Keratinocyte (primary cell): ENCODE measurements around the gene ELF2. TPM values are rescaled to one million over a fixed set of nuclear protein-coding genes. Genes with fewer than 3 reads are reported as not detected.

ENCODE experiments used
- DNase-seq: peaks from one replicate; pipeline ENCODE4 v3.0.0-alpha.2; 2011; ENCODE audit warnings: low read depth, missing footprints, low spot score
- FAIRE-seq: peaks from 2 replicates; lab custom pipeline; 2011; peaks lifted over from hg19 to GRCh38; lab: Jason Lieb, UNC
- H2AFZ ChIP-seq: 2 replicates; pipeline ENCODE4 v1.6.0; 2012; ENCODE audit warnings: low read length, control low read depth, inconsistent platforms; ENCODE audit not compliant: control insufficient read depth
- H3K27ac ChIP-seq: 2 replicates; pipeline ENCODE4 v1.5.1; 2011; ENCODE audit warnings: low read length; ENCODE audit not compliant: control insufficient read depth, insufficient read depth
- H3K27me3 ChIP-seq: 3 replicates; pipeline ENCODE4 v1.6.0; 2011; ENCODE audit warnings: low read length; ENCODE audit not compliant: control insufficient read depth, insufficient read depth; ENCODE audit errors: extremely low read depth
- H3K36me3 ChIP-seq, 2 experiments: 2 replicates in 1 of 2; 3 replicates in 1 of 2; pipeline ENCODE4 v1.5.1; 2011; ENCODE audit warnings: low read length in 2 of 2, mild to moderate bottlenecking in 1 of 2; ENCODE audit not compliant: control insufficient read depth in 2 of 2, insufficient read depth in 2 of 2; ENCODE audit errors: extremely low read depth in 1 of 2
- H3K4me1 ChIP-seq: 3 replicates; pipeline ENCODE4 v1.5.1; 2011; ENCODE audit warnings: low read length; ENCODE audit not compliant: control insufficient read depth, insufficient read depth; ENCODE audit errors: extremely low read depth
- H3K4me2 ChIP-seq: 3 replicates; pipeline ENCODE4 v1.6.0; 2011; ENCODE audit warnings: low read depth, low read length; ENCODE audit not compliant: control insufficient read depth, insufficient read depth; ENCODE audit errors: extremely low read depth
- H3K4me3 ChIP-seq, 3 experiments: fragments of 200-600 bp in 1 of 3; sonication (generic) in 1 of 3; 2 replicates in 2 of 3; 3 replicates in 1 of 3; pipeline ENCODE4 v1.5.1; 2011 to 2016; ENCODE audit warnings: low read length in 3 of 3, mild to moderate bottlenecking in 3 of 3, control low read depth in 2 of 3, inconsistent platforms in 1 of 3, low read depth in 1 of 3, mixed read lengths in 1 of 3, mixed run types in 1 of 3, moderate library complexity in 1 of 3; ENCODE audit not compliant: control insufficient read depth in 2 of 3, insufficient read depth in 2 of 3; ENCODE audit errors: extremely low read depth in 1 of 3
- H3K79me2 ChIP-seq: 2 replicates; pipeline ENCODE4 v1.6.0; 2012; ENCODE audit warnings: low read length; ENCODE audit not compliant: control insufficient read depth, insufficient read depth
- H3K9ac ChIP-seq: 3 replicates; pipeline ENCODE4 v1.6.0; 2011; ENCODE audit warnings: low read length; ENCODE audit not compliant: control insufficient read depth, insufficient read depth; ENCODE audit errors: extremely low read depth
- H3K9me1 ChIP-seq: 3 replicates; pipeline ENCODE4 v1.6.0; 2011; ENCODE audit warnings: low read length; ENCODE audit not compliant: control insufficient read depth, insufficient read depth; ENCODE audit errors: extremely low read depth
- H3K9me3 ChIP-seq: 2 replicates; pipeline ENCODE4 v1.5.1; 2012; ENCODE audit warnings: low read depth, low read length; ENCODE audit not compliant: control insufficient read depth
- H4K20me1 ChIP-seq: 3 replicates; pipeline ENCODE4 v1.6.0; 2011; ENCODE audit warnings: low read length; ENCODE audit not compliant: control insufficient read depth, insufficient read depth; ENCODE audit errors: extremely low read depth
- CTCF ChIP-seq, 3 experiments: IDR thresholded peaks in 1 of 3; conservative IDR thresholded peaks in 1 of 3; optimal IDR thresholded peaks in 1 of 3; 2 replicates in 2 of 3; 3 replicates in 1 of 3; pipeline versions ENCODE3 to v1.5.1; 2011; ENCODE audit warnings: low read length in 3 of 3, mild to moderate bottlenecking in 3 of 3, moderate library complexity in 2 of 3, control low read depth in 1 of 3, inconsistent platforms in 1 of 3; ENCODE audit not compliant: insufficient read depth in 2 of 3; ENCODE audit errors: extremely low read depth in 1 of 3
- EZH2 ChIP-seq: IDR thresholded peaks from one replicate; pipeline ENCODE4 v1.6.1; 2012; ENCODE audit warnings: inconsistent platforms, mild to moderate bottlenecking, low read length, moderate library complexity
- dilution Hi-C: fragments of 300-500 bp; cut with MboI; formaldehyde crosslinking; loops from one replicate; pipeline ENCODE4 v1.7.0; 2020; ENCODE audit warnings: low sequenced_read_pairs; ENCODE audit not compliant: extremely low pct_ligation_motif_present
- polyA plus RNA-seq, 5 experiments: library from polyadenylated mRNA; depleted of rRNA in 3 of 5; stranded (reverse) in 3 of 5; stranded (forward) in 1 of 5; unstranded in 1 of 5; fragments of >200 nt; gene quantifications; 1 replicate in 1 of 5; 2 replicates in 3 of 5; 3 replicates in 1 of 5; pipeline versions ENCODE4 v1.2.1 to v1.2.3, GENCODE V29; 2011 to 2012; ENCODE audit warnings: missing spikeins in 2 of 5, low read depth in 1 of 5, low replicate concordance in 1 of 5

Gene ELF2
- polyA plus RNA-seq, 1 donor (not counting 4 experiments of a cell fraction or from before 2014, with no cell fraction given): 19.6 TPM

- DNase-seq (no peak), FAIRE-seq (no peak)
- H2AFZ ChIP-seq: no peak overlapping the region
- H3K9me1 ChIP-seq: peaks cover 3% of the 10 kb centered on the region
- no peak overlapping the region for H3K4me2 ChIP-seq
- TF ChIP-seq CTCF (optimal IDR thresholded peaks at IDR 0.05 in 1 of 3, IDR thresholded peaks at IDR 0.05 in 1 of 3, conservative IDR thresholded peaks at IDR 0.05 in 1 of 3; ENCODE audit: extremely low read depth in 1 of 3, insufficient read depth in 2 of 3, low read length in 3 of 3) (no peak), EZH2 (no peak)
- H3K27ac ChIP-seq: no peak overlapping the region
- H3K79me2 ChIP-seq: peaks cover 94% of the 10 kb centered on the region
- H3K4me1 ChIP-seq: no peaks in the 10 kb centered on the region
- H3K4me3 ChIP-seq: no peak overlapping the region
- H4K20me1 ChIP-seq: peaks cover 13% of the 10 kb centered on the region
- H3K9me3 ChIP-seq: no peaks in the 10 kb centered on the region
- dilution Hi-C loops: no loop called here
- H3K36me3 ChIP-seq: peaks cover 2 to 10% of the 10 kb centered on the region in 2 experiments
- no peak overlapping the region for H3K9ac ChIP-seq
- no peaks in the 10 kb centered on the region for H3K27me3 ChIP-seq
Observed at GRCh38 chr4:139028191-139028661, 148.8 kb downstream of the ELF2 start.

GRCh38 chr4:139027776-139028175 is 149.2 kb downstream of the ELF2 start:
- FAIRE-seq: no peak
- H3K9ac ChIP-seq: no peak overlapping the region
- dilution Hi-C loops: no loop called here

More at GRCh38 chr4:139027776-139028175, 149.2 kb downstream of the ELF2 start:
- H3K27me3 ChIP-seq: no peaks in the 10 kb centered on the region
- TF ChIP-seq EZH2 (no peak), CTCF (optimal IDR thresholded peaks at IDR 0.05 in 1 of 3, IDR thresholded peaks at IDR 0.05 in 1 of 3, conservative IDR thresholded peaks at IDR 0.05 in 1 of 3; ENCODE audit: extremely low read depth in 1 of 3, insufficient read depth in 2 of 3, low read length in 3 of 3) (no peak)
- H3K79me2 ChIP-seq: peaks cover 94% of the 10 kb centered on the region
- H2AFZ ChIP-seq: no peak overlapping the region
- H3K4me3 ChIP-seq: no peak overlapping the region
- no peak overlapping the region for H3K27ac ChIP-seq
- no peaks in the 10 kb centered on the region for H3K4me1 ChIP-seq
- DNase-seq: no peak
- H3K9me1 ChIP-seq: peaks cover 3% of the 10 kb centered on the region
- no peak overlapping the region for H3K4me2 ChIP-seq
- H3K9me3 ChIP-seq: no peaks in the 10 kb centered on the region
- peaks cover 13% of the 10 kb centered on the region for H4K20me1 ChIP-seq
- peaks cover 4 to 10% of the 10 kb centered on the region in 2 experiments for H3K36me3 ChIP-seq
